ENCODE measurements around the gene BCAS3. TPM values are rescaled to one million over a fixed set of nuclear protein-coding genes. Genes with fewer than 3 reads are reported as not detected.
A peak's percentile ranks its signal among the peaks of the same experiment; 100 is the strongest.

The BCAS3 gene
- total RNA-seq, 1 donor, result 23.7 TPM

- no peak for TF ChIP-seq CTCF (IDR thresholded peaks at IDR 0.05; ENCODE audit: insufficient read depth, low read depth, low read length)
- peak; percentile 89 for DNase-seq (ENCODE audit: low read depth)
- H3K4me3 ChIP-seq (ENCODE audit: low read depth, low read length), result no peak overlapping the region
Measured at GRCh38 chr17:61366715-61367413, 689.2 kb downstream of the BCAS3 start.

- TF ChIP-seq CTCF (IDR thresholded peaks at IDR 0.05; ENCODE audit: insufficient read depth, low read depth, low read length), result no peak
- DNase-seq (ENCODE audit: low read depth), result no peak
- H3K4me3 ChIP-seq (ENCODE audit: low read depth, low read length), result no peak overlapping the region
Measured at GRCh38 chr17:61368049-61368831, 690.6 kb downstream of the BCAS3 start.

GRCh38 chr17:61368832-61369450 is 691.3 kb downstream of the BCAS3 start:
- no peak for DNase-seq (ENCODE audit: low read depth)
- TF ChIP-seq CTCF (IDR thresholded peaks at IDR 0.05; ENCODE audit: insufficient read depth, low read depth, low read length), result no peak

GRCh38 chr17:61369751-61370150 is 692.1 kb downstream of the BCAS3 start:
- TF ChIP-seq CTCF (IDR thresholded peaks at IDR 0.05; ENCODE audit: insufficient read depth, low read depth, low read length), result no peak
- no peak overlapping the region for H3K4me3 ChIP-seq (ENCODE audit: low read depth, low read length)
- no peak for DNase-seq (ENCODE audit: low read depth)

More at GRCh38 chr17:61368832-61369450, 691.3 kb downstream of the BCAS3 start:
- H3K4me3 ChIP-seq (ENCODE audit: low read depth, low read length), result no peak overlapping the region

- DNase-seq (ENCODE audit: low read depth), result no peak
- H3K4me3 ChIP-seq (ENCODE audit: low read depth, low read length), result no peak overlapping the region
- no peak for TF ChIP-seq CTCF (IDR thresholded peaks at IDR 0.05; ENCODE audit: insufficient read depth, low read depth, low read length)
Measured at GRCh38 chr17:61371179-61371578, 693.5 kb downstream of the BCAS3 start.

GRCh38 chr17:61371606-61372005 is 694.0 kb downstream of the BCAS3 start:
- no peak for DNase-seq (ENCODE audit: low read depth)
- no peak for TF ChIP-seq CTCF (IDR thresholded peaks at IDR 0.05; ENCODE audit: insufficient read depth, low read depth, low read length)
- no peak overlapping the region for H3K4me3 ChIP-seq (ENCODE audit: low read depth, low read length)
